Stimulated activated CD8-positive, alpha-beta memory T cell treated with anti-CD3 and anti-CD28 coated beads, Interleukin-7, amount 100 ng/mL, for 48 hours (primary cell): ENCODE results near the gene C1orf21.

Source experiments
- DNase-seq, 2 donors: peaks; one replicate each; pipeline ENCODE4 v3.0.0-alpha.2; 2020; ENCODE audit warnings: low read depth in 1 of 2; ENCODE audit errors: extremely low read depth in 1 of 2

C1orf21 gene

GRCh38 chr1:184385865-184386311 is 941 bp upstream of the C1orf21 start:
- no peak for DNase-seq

- no peak for DNase-seq
These were observed 243 bp downstream of the C1orf21 start for GRCh38 chr1:184387069-184387475.

GRCh38 chr1:184387476-184388318 is 868 bp downstream of the C1orf21 start:
- peak in 1 of 2 donors; percentile 13 for DNase-seq

- no peak for DNase-seq
These were observed 1.6 kb downstream of the C1orf21 start for GRCh38 chr1:184388319-184388889.

GRCh38 chr1:184388971-184389370 is 2.1 kb downstream of the C1orf21 start:
- no peak for DNase-seq

GRCh38 chr1:184389446-184389845 is 2.6 kb downstream of the C1orf21 start:
- no peak for DNase-seq

- DNase-seq: no peak
These were observed 4.1 kb downstream of the C1orf21 start for GRCh38 chr1:184390889-184391288.

GRCh38 chr1:184392067-184392466 is 5.2 kb downstream of the C1orf21 start:
- no peak for DNase-seq

GRCh38 chr1:184392779-184393522 is 6.1 kb downstream of the C1orf21 start:
- no peak for DNase-seq

- no peak for DNase-seq
These were observed 7.1 kb downstream of the C1orf21 start for GRCh38 chr1:184393962-184394361.

GRCh38 chr1:184395370-184395769 is 8.5 kb downstream of the C1orf21 start:
- DNase-seq: no peak

GRCh38 chr1:184395937-184396480 is 9.2 kb downstream of the C1orf21 start:
- no peak for DNase-seq

GRCh38 chr1:184399192-184399847 is 12.5 kb downstream of the C1orf21 start:
- DNase-seq: no peak

- no peak for DNase-seq
These were observed 17.3 kb downstream of the C1orf21 start for GRCh38 chr1:184403961-184404726.

- no peak for DNase-seq
These were observed 17.8 kb downstream of the C1orf21 start for GRCh38 chr1:184404727-184405027.

- DNase-seq: no peak
These were observed 18.4 kb downstream of the C1orf21 start for GRCh38 chr1:184405094-184405800.

- DNase-seq: no peak
These were observed 18.9 kb downstream of the C1orf21 start for GRCh38 chr1:184405801-184406142.

GRCh38 chr1:184406479-184406878 is 19.6 kb downstream of the C1orf21 start:
- no peak for DNase-seq

- DNase-seq: no peak
These were observed 21.1 kb downstream of the C1orf21 start for GRCh38 chr1:184407816-184408510.
